GM12878 (cell line): Measurements from ENCODE around the gene PXMP2.

Experiments
- CEBPZ ChIP-seq: fragments of 150-350 bp; IDR thresholded peaks from 2 replicates; pipeline ENCODE4 v1.6.1; 2016; ENCODE audit warnings: low read depth, low read length
- CTCF ChIP-seq, 3 experiments: IDR thresholded peaks in 2 of 3; conservative IDR thresholded peaks in 1 of 3; 2 replicates each; pipeline ENCODE4 v1.5.1; 2011; ENCODE audit warnings: low read depth in 3 of 3, low read length in 3 of 3, mild to moderate bottlenecking in 3 of 3, control low read depth in 2 of 3, moderate library complexity in 2 of 3, inconsistent platforms in 1 of 3, mixed read lengths in 1 of 3; ENCODE audit not compliant: control insufficient read depth in 2 of 3, insufficient read depth in 1 of 3; ENCODE audit errors: extremely low read depth in 1 of 3
- FOXK2 ChIP-seq: fragments of 450-650 bp; IDR thresholded peaks from 2 replicates; pipeline ENCODE4 v1.6.1; 2017; ENCODE audit warnings: mild to moderate bottlenecking, moderate library complexity
- FOXM1 ChIP-seq: IDR thresholded peaks from 2 replicates; pipeline ENCODE4 v1.6.1; 2012; ENCODE audit warnings: low read depth, mild to moderate bottlenecking, inconsistent platforms, low read length, moderate library complexity
- HDAC2 ChIP-seq: fragments of 200-600 bp; sonication (generic); IDR thresholded peaks from 2 replicates; pipeline ENCODE4 v1.6.1; 2017
- HDAC6 ChIP-seq: fragments of 200-600 bp; sonication (generic); IDR thresholded peaks from one replicate; pipeline ENCODE4 v1.8.0; 2017; ENCODE audit warnings: antibody characterized with exemption; ENCODE audit not compliant: unreplicated experiment
- NRF1 ChIP-seq: conservative IDR thresholded peaks from 2 replicates; pipeline ENCODE4 v1.6.1; 2011; ENCODE audit warnings: mild to moderate bottlenecking, low read depth, low read length, improper control_type of control experiment
- SPI1 ChIP-seq: IDR thresholded peaks from 2 replicates; pipeline ENCODE4 v1.6.1; 2011; ENCODE audit warnings: low read depth, mild to moderate bottlenecking, low read length, moderate library complexity, borderline replicate concordance; ENCODE audit not compliant: insufficient read depth
- SUZ12 ChIP-seq: fragments of 200-600 bp; sonication (generic); IDR thresholded peaks from one replicate; pipeline ENCODE4 v1.6.1; 2018; ENCODE audit warnings: antibody characterized with exemption, mild to moderate bottlenecking; ENCODE audit not compliant: unreplicated experiment
- TAF1 ChIP-seq: IDR thresholded peaks from 2 replicates; pipeline ENCODE4 v1.6.1; 2011; ENCODE audit warnings: mild to moderate bottlenecking, low read depth, low read length, borderline replicate concordance
- ZBTB4 ChIP-seq: fragments of 450-650 bp; formaldehyde crosslinking; IDR thresholded peaks from 2 replicates; pipeline ENCODE4 v1.4.0; 2022; ENCODE audit warnings: mild to moderate bottlenecking, moderate library complexity
- ZZZ3 ChIP-seq: IDR thresholded peaks from 2 replicates; pipeline ENCODE4 v1.6.1; 2011; ENCODE audit warnings: low read depth; ENCODE audit not compliant: control insufficient read depth, insufficient read length

GRCh38 chr12:132647858-132648257 lies 39.5 kb upstream of the PXMP2 start:
- TF ChIP-seq FOXK2, result no peak
- no peak for TF ChIP-seq TAF1
- no peak for TF ChIP-seq CEBPZ
- no peak for TF ChIP-seq CTCF (IDR thresholded peaks at IDR 0.05 in 2 of 3, conservative IDR thresholded peaks at IDR 0.05 in 1 of 3; ENCODE audit: control insufficient read depth in 2 of 3, extremely low read depth in 1 of 3, insufficient read depth in 1 of 3, low read depth in 3 of 3, low read length in 3 of 3)
- TF ChIP-seq SUZ12, result no peak
- no peak for TF ChIP-seq ZBTB4 (CRISPR knock-in tag)
- TF ChIP-seq FOXM1, result no peak
- no peak for TF ChIP-seq HDAC6
- no peak for TF ChIP-seq ZZZ3
- no peak for TF ChIP-seq NRF1
- TF ChIP-seq SPI1, result no peak
- TF ChIP-seq HDAC2, result no peak
